Smooth muscle cell (in vitro differentiated cells): Measurements from ENCODE around the gene DNASE1L1. TPM values are rescaled to one million over a fixed set of nuclear protein-coding genes. Genes with fewer than 3 reads are reported as not detected.

Experiments used
- DNase-seq: peaks from one replicate; lab custom pipeline; 2025; ENCODE audit not compliant: unreplicated experiment; lab: John Stamatoyannopoulos, UW
- H2AFZ ChIP-seq: fragments of 200-600 bp; sonication (generic); 2 replicates; pipeline ENCODE4 v1.6.0; 2016; ENCODE audit warnings: antibody characterized with exemption, low read depth, mild to moderate bottlenecking
- H3F3A ChIP-seq: fragments of 200-600 bp; sonication (generic); 2 replicates; pipeline ENCODE4 v1.6.0; 2017; ENCODE audit warnings: antibody characterized with exemption, low read depth
- H3K27ac ChIP-seq: fragments of 200-600 bp; sonication (generic); 2 replicates; pipeline ENCODE4 v1.5.1; 2016; ENCODE audit warnings: low read depth, mild to moderate bottlenecking
- H3K27me3 ChIP-seq: fragments of 200-600 bp; sonication (generic); 2 replicates; pipeline ENCODE4 v1.6.1; 2016; ENCODE audit warnings: low read depth, mild to moderate bottlenecking
- H3K36me3 ChIP-seq: fragments of 200-600 bp; sonication (generic); 2 replicates; pipeline ENCODE4 v1.5.1; 2016; ENCODE audit warnings: low read depth
- H3K4me1 ChIP-seq: fragments of 200-600 bp; sonication (generic); 2 replicates; pipeline ENCODE4 v1.5.1; 2016; ENCODE audit warnings: low read depth
- H3K4me2 ChIP-seq: fragments of 200-600 bp; sonication (generic); 2 replicates; pipeline ENCODE4 v1.6.0; 2016; ENCODE audit warnings: mild to moderate bottlenecking
- H3K4me3 ChIP-seq: fragments of 200-600 bp; sonication (generic); 2 replicates; pipeline ENCODE4 v1.5.1; 2016; ENCODE audit warnings: mild to moderate bottlenecking
- H3K79me2 ChIP-seq: fragments of 200-600 bp; sonication (generic); 2 replicates; pipeline ENCODE4 v1.6.0; 2016; ENCODE audit warnings: low read depth, mild to moderate bottlenecking
- H3K9ac ChIP-seq: fragments of 200-600 bp; sonication (generic); 2 replicates; pipeline ENCODE4 v1.6.0; 2016; ENCODE audit warnings: low read depth
- H3K9me3 ChIP-seq: fragments of 200-600 bp; sonication (generic); replicated peaks from 2 replicates; pipeline ENCODE4 v1.5.1; 2016; ENCODE audit warnings: low read depth
- H4K20me1 ChIP-seq: fragments of 200-600 bp; sonication (generic); 2 replicates; pipeline ENCODE4 v1.6.0; 2016; ENCODE audit warnings: low read depth
- CTCF ChIP-seq: fragments of 200-600 bp; sonication (generic); IDR thresholded peaks from 2 replicates; pipeline ENCODE4 v1.5.1; 2017; ENCODE audit warnings: borderline replicate concordance, mild to moderate bottlenecking, antibody characterized with exemption; ENCODE audit not compliant: insufficient read depth, poor library complexity, severe bottlenecking
- WGBS: methylation state at CpG from one replicate; pipeline ENCODE4 v1.1.7; 2016; ENCODE audit warnings: low lambda C conversion rate; 5-methylcytosine and 5-hydroxymethylcytosine counted together
- polyA plus RNA-seq: library from polyadenylated mRNA; unstranded; fragments of >200 nt; fragmentation: Nextera tagmentation; extraction: Ambion mirVana; gene quantifications from 2 replicates; pipeline ENCODE4 v1.2.1, GENCODE V29; 2016
- total RNA-seq: library from RNA; depleted of rRNA; stranded (reverse); fragments of >200 nt; gene quantifications from 2 replicates; pipeline ENCODE4 v1.2.3, GENCODE V29; 2014

Gene DNASE1L1
- total and polyA plus RNA-seq, 2 experiments from 2014 or later, result 30.0 to 40.4 TPM

DNA sequence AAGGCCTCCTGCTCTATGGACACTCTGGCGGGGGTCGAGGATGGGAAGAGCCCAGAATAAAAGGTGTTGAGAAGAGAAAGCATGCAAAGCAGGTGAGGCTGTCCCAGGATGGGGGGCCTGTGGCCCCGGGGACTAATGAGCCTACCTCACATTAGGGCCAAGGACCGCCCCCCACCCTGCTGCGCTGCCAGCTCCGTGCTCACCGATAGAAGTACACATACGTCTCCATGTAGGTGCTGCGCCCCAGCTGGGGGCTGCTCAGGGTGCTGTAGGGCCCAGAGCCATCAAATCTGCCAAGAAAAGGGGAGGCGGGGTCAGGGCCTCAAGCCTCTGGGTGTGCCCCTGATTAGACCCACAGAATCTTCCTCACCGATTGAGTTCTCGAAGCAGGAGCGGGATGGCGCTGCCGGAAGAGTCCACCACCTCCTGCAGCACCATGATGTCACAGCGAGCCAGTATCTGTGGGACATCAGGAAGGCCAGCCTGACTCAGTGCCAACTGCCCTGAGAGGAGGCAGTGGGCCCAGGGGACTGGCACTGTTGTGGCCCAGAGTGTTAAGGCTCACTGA is 4.3 kb downstream of the DNASE1L1 start:
- Histone ChIP-seq H3K9me3 (no peaks in the 10 kb centered on the region), H3F3A (peaks cover 4% of the 10 kb centered on the region), H3K4me1 (no peaks in the 10 kb centered on the region), H3K4me2 (no peak overlapping the region), H3K9ac (no peak overlapping the region), H3K27me3 (no peaks in the 10 kb centered on the region), H3K79me2 (peaks cover 15% of the 10 kb centered on the region), H2AFZ (no peak overlapping the region), H3K27ac (no peak overlapping the region), H3K4me3 (no peak overlapping the region), H4K20me1 (peaks cover 28% of the 10 kb centered on the region), H3K36me3 (no peaks in the 10 kb centered on the region)
- no peak for DNase-seq
- WGBS, result 88% methylated on average over 16 of the region's 16 CpGs
- no peak for TF ChIP-seq CTCF

DNA sequence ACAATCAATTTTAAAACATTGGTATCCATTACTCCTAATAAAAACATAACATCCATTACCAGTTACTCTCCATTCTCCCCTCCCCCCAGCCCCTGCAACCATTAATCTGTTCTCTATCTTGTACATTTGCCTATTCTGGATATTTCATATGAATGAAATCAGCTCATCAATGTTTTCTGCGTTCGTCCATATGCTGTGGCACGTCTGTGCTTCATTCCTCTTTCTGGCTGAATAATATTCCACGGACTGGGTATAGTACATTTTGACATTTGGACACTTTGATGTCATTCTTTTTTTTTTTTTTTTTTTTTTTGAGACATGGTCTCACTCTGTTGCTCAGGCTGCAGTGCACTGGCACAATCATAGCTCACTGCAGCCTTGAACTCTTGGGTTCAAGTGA is 5.2 kb downstream of the DNASE1L1 start:
- H3K9ac ChIP-seq, result no peak overlapping the region
- DNase-seq, result no peak
- H3K79me2 ChIP-seq, result peaks cover 24% of the 10 kb centered on the region
- no peaks in the 10 kb centered on the region for H3K9me3 ChIP-seq
- H2AFZ ChIP-seq, result no peak overlapping the region
- H3K4me2 ChIP-seq, result no peak overlapping the region
- peaks cover 37% of the 10 kb centered on the region for H4K20me1 ChIP-seq
- no peak for TF ChIP-seq CTCF
- 81% methylated on average over 4 of the region's 4 CpGs for WGBS
- H3K36me3 ChIP-seq, result no peaks in the 10 kb centered on the region
- H3K27me3 ChIP-seq, result no peaks in the 10 kb centered on the region
- no peak overlapping the region for H3K27ac ChIP-seq
- peaks cover 4% of the 10 kb centered on the region for H3F3A ChIP-seq
- no peaks in the 10 kb centered on the region for H3K4me1 ChIP-seq
- H3K4me3 ChIP-seq, result no peak overlapping the region

GRCh38 chrX:154403192-154403591 is 5.9 kb downstream of the DNASE1L1 start:
- Histone ChIP-seq H3K79me2 (peaks cover 25% of the 10 kb centered on the region), H3K36me3 (no peaks in the 10 kb centered on the region), H4K20me1 (peaks cover 43% of the 10 kb centered on the region), H3K9me3 (no peaks in the 10 kb centered on the region), H3K4me1 (no peaks in the 10 kb centered on the region), H2AFZ (no peak overlapping the region), H3K27ac (no peak overlapping the region), H3K27me3 (no peaks in the 10 kb centered on the region), H3K4me2 (no peak overlapping the region), H3K9ac (no peak overlapping the region), H3K4me3 (no peak overlapping the region), H3F3A (peaks cover 4% of the 10 kb centered on the region)
- WGBS, result 92% methylated on average over 10 of the region's 10 CpGs
- TF ChIP-seq CTCF, result no peak
- DNase-seq, result no peak

DNA sequence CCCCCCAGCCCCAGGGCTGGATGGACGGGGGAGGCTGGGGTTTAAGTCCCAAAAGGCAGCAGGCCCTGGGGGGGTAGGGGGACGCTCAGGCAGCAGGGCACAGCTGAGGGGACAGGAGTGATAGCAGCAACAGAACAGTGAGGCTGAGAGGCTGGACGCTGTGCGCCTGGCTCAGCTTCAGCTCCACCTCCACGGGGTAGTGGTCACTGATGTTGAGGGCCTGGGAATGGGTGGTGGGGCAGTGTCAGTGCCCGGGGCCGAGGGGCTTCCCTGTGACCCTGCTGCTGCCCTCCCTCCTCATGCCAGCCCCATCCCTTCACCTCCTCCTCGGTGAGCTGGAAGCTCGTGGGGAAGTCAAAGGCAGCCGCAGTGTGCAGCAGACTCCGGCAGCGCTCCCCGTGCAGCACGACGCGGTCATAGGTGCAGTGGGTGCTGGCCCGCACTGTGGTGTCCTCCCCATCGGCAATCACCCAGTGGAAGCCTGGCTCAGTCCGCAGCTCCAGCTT is 6.4 kb downstream of the DNASE1L1 start:
- H3K9me3 ChIP-seq, result no peaks in the 10 kb centered on the region
- WGBS, result 80% methylated on average over 19 of the region's 19 CpGs
- no peak overlapping the region for H3K9ac ChIP-seq
- H3F3A ChIP-seq, result peaks cover 4% of the 10 kb centered on the region
- no peaks in the 10 kb centered on the region for H3K36me3 ChIP-seq
- TF ChIP-seq CTCF, result no peak
- H4K20me1 ChIP-seq, result peaks cover 43% of the 10 kb centered on the region
- no peaks in the 10 kb centered on the region for H3K27me3 ChIP-seq
- H3K4me3 ChIP-seq, result no peak overlapping the region
- DNase-seq, result no peak
- H3K79me2 ChIP-seq, result peaks cover 20% of the 10 kb centered on the region
- no peak overlapping the region for H2AFZ ChIP-seq
- H3K4me1 ChIP-seq, result no peaks in the 10 kb centered on the region
- no peak overlapping the region for H3K27ac ChIP-seq
- H3K4me2 ChIP-seq, result no peak overlapping the region
